Endothelial cell of umbilical vein (primary cell): Measurements from ENCODE around the gene SCGB2B2. TPM values are rescaled to one million over a fixed set of nuclear protein-coding genes. Genes with fewer than 3 reads are reported as not detected.

Source experiments
- BruUV-seq: library from RNA; stranded (reverse); fragments of 400-500 nt; replicated peaks from 2 replicates; lab custom pipeline; 2021; lab: Mats Ljungman, UMichigan
- CTCF ChIA-PET: fragments of 300-600, 350-600 bp; sonication (Branson Sonifier 250); formaldehyde crosslinking; loops from one replicate; lab custom pipeline; 2021; ENCODE audit warnings: antibody characterized with exemption, inconsistent platforms; lab: Charles Lee
- POLR2A ChIA-PET: fragments of 300-600, 350-600 bp; sonication (Branson Sonifier 250); formaldehyde crosslinking; loops from one replicate; lab custom pipeline; 2021; ENCODE audit warnings: antibody characterized with exemption, inconsistent platforms; lab: Charles Lee
- DNase-seq: peaks from one replicate; pipeline ENCODE4 v3.0.0-alpha.2; 2011; ENCODE audit warnings: low read depth, low spot score
- FAIRE-seq: peaks from 2 replicates; lab custom pipeline; 2011; peaks lifted over from hg19 to GRCh38; lab: Jason Lieb, UNC
- H2AFZ ChIP-seq: 2 replicates; pipeline ENCODE4 v1.6.0; 2012; ENCODE audit warnings: low read depth, low read length, control low read depth, inconsistent platforms
- H3K27ac ChIP-seq: 2 replicates; pipeline ENCODE4 v1.5.1; 2011; ENCODE audit warnings: low read depth, mild to moderate bottlenecking, control low read depth, low read length, moderate library complexity; ENCODE audit not compliant: insufficient read depth
- H3K27me3 ChIP-seq, 2 experiments: 2 replicates each; pipeline versions ENCODE4 v1.6.0 to v1.6.1; 2011; ENCODE audit warnings: low read length in 2 of 2, mixed read lengths in 1 of 2; ENCODE audit not compliant: control insufficient read depth in 2 of 2, insufficient read depth in 2 of 2
- H3K36me3 ChIP-seq, 2 experiments: 2 replicates in 1 of 2; 3 replicates in 1 of 2; pipeline ENCODE4 v1.5.1; 2011; ENCODE audit warnings: low read length in 2 of 2, mild to moderate bottlenecking in 1 of 2, moderate library complexity in 1 of 2; ENCODE audit not compliant: control insufficient read depth in 2 of 2, insufficient read depth in 2 of 2; ENCODE audit errors: extremely low read depth in 1 of 2
- H3K4me1 ChIP-seq: 3 replicates; pipeline ENCODE4 v1.5.1; 2011; ENCODE audit warnings: mild to moderate bottlenecking, low read length; ENCODE audit not compliant: control insufficient read depth, insufficient read depth; ENCODE audit errors: extremely low read depth
- H3K4me2 ChIP-seq: 2 replicates; pipeline ENCODE4 v1.6.1; 2011; ENCODE audit warnings: low read length, control low read depth, mixed read lengths; ENCODE audit not compliant: insufficient read depth
- H3K4me3 ChIP-seq, 3 experiments: fragments of 200-600 bp in 1 of 3; sonication (generic), shearing (Covaris generic) in 1 of 3; replicated peaks in 1 of 3; 2 replicates each; pipeline ENCODE4 v1.5.1; 2011 to 2016; ENCODE audit warnings: control low read depth in 3 of 3, low read length in 3 of 3, mild to moderate bottlenecking in 2 of 3, inconsistent platforms in 1 of 3, low read depth in 1 of 3, moderate library complexity in 1 of 3; ENCODE audit not compliant: insufficient read depth in 1 of 3
- H3K79me2 ChIP-seq: 2 replicates; pipeline ENCODE4 v1.6.0; 2012; ENCODE audit warnings: low read length, inconsistent platforms; ENCODE audit not compliant: control insufficient read depth, insufficient read depth
- H3K9ac ChIP-seq: replicated peaks from 2 replicates; pipeline ENCODE3; 2011; ENCODE audit warnings: low read length, control low read depth; ENCODE audit not compliant: insufficient read depth; ENCODE audit errors: extremely low read depth
- H3K9me1 ChIP-seq: replicated peaks from 3 replicates; pipeline ENCODE4 v1.6.0; 2011; ENCODE audit warnings: mild to moderate bottlenecking, low read length; ENCODE audit not compliant: control insufficient read depth, insufficient read depth; ENCODE audit errors: extremely low read depth
- H3K9me3 ChIP-seq: replicated peaks from 2 replicates; pipeline ENCODE4 v1.5.1; 2012; ENCODE audit warnings: low read length, inconsistent platforms; ENCODE audit not compliant: control insufficient read depth, insufficient read depth
- H4K20me1 ChIP-seq: replicated peaks from 2 replicates; pipeline ENCODE3; 2011; ENCODE audit warnings: mild to moderate bottlenecking, low read length; ENCODE audit not compliant: control insufficient read depth, insufficient read depth; ENCODE audit errors: extremely low read depth
- CTCF ChIP-seq, 2 donors: IDR thresholded peaks; 1 replicate in 1 of 2; 2 replicates in 1 of 2; pipeline ENCODE4 v1.5.1; 2011; ENCODE audit warnings: low read length in 2 of 2, mild to moderate bottlenecking in 2 of 2, moderate library complexity in 2 of 2, control low read depth in 1 of 2, inconsistent platforms in 1 of 2, low read depth in 1 of 2; ENCODE audit not compliant: insufficient read depth in 1 of 2; ENCODE audit errors: extremely low read depth in 1 of 2
- EZH2 ChIP-seq: IDR thresholded peaks from 2 replicates; pipeline ENCODE4 v1.6.1; 2012; ENCODE audit warnings: borderline replicate concordance, low read depth, mild to moderate bottlenecking, moderate library complexity, low read length, inconsistent platforms; ENCODE audit not compliant: severe bottlenecking
- FOS ChIP-seq: IDR thresholded peaks from 2 replicates; pipeline ENCODE4 v1.6.1; 2011; ENCODE audit warnings: mild to moderate bottlenecking, low read length, moderate library complexity, borderline replicate concordance; ENCODE audit not compliant: insufficient read depth
- GATA2 ChIP-seq: IDR thresholded peaks from 2 replicates; pipeline ENCODE4 v1.7.0; 2011; ENCODE audit warnings: low read depth, mild to moderate bottlenecking, moderate library complexity, mixed read lengths, low read length; ENCODE audit not compliant: insufficient read length, insufficient read depth
- JUN ChIP-seq: IDR thresholded peaks from 2 replicates; pipeline ENCODE4 v1.6.1; 2011; ENCODE audit warnings: borderline replicate concordance, low read depth; ENCODE audit not compliant: insufficient read length, insufficient read depth
- MAX ChIP-seq: IDR thresholded peaks from 2 replicates; pipeline ENCODE4 v1.6.1; 2011; ENCODE audit not compliant: insufficient read depth, insufficient read length
- MYC ChIP-seq: IDR thresholded peaks from one replicate; pipeline ENCODE4 v1.6.1; 2011; ENCODE audit warnings: mild to moderate bottlenecking, low read depth, low read length
- POLR2A ChIP-seq: IDR thresholded peaks from 2 replicates; pipeline ENCODE4 v1.6.1; 2012; ENCODE audit warnings: low read depth, mild to moderate bottlenecking, control low read depth, low read length
- POLR2AphosphoS5 ChIP-seq: IDR thresholded peaks from 2 replicates; pipeline ENCODE4 v1.6.1; 2012; ENCODE audit warnings: low read depth, mild to moderate bottlenecking, control low read depth, low read length, moderate library complexity; ENCODE audit not compliant: insufficient read depth
- dilution Hi-C: fragments of 300-500 bp; cut with MboI; formaldehyde crosslinking; loops from one replicate; pipeline ENCODE4 v1.15.0; 2019; ENCODE audit warnings: low sequenced_read_pairs; ENCODE audit not compliant: extremely low pct_ligation_motif_present
- intact Hi-C: fragments of 100-400 bp; cut with micrococcal nuclease; formaldehyde crosslinking; loops from one replicate; pipeline ENCODE4 v1.10.0; 2022
- polyA plus RNA-seq, 4 experiments: library from polyadenylated mRNA; depleted of rRNA in 3 of 4; stranded (reverse) in 3 of 4; unstranded in 1 of 4; fragments of >200 nt; gene quantifications; 2 replicates each; pipeline versions ENCODE4 v1.2.1 to v1.2.3, GENCODE V29; 2011 to 2012; ENCODE audit warnings: missing spikeins in 1 of 4
- small RNA-seq: library from RNA; depleted of rRNA; stranded (forward); fragments of <200 nt; gene quantifications from one replicate; pipeline ENCODE3, GENCODE V24; 2012; ENCODE audit warnings: low replicate concordance, low read depth; ENCODE audit not compliant: insufficient read depth, insufficient read length
- total RNA-seq: library from RNA; stranded (reverse); gene quantifications from 2 replicates; pipeline ENCODE4 v1.2.3, GENCODE V29; 2021

SCGB2B2 gene
- total and polyA plus RNA-seq, 2 donors (not counting 3 experiments of a cell fraction or from before 2014, with no cell fraction given), result 0.07 to 0.49 TPM

GRCh38 chr19:34633802-34634201 lies 43.2 kb downstream of the SCGB2B2 start:
- no peaks in the 10 kb centered on the region for H3K9me1 ChIP-seq
- no peaks in the 10 kb centered on the region for H3K36me3 ChIP-seq
- no peak overlapping the region for H3K9ac ChIP-seq
- no peak overlapping the region for H3K27ac ChIP-seq
- no peaks in the 10 kb centered on the region for H3K27me3 ChIP-seq
- H3K4me3 ChIP-seq, result no peak overlapping the region
- no peaks in the 10 kb centered on the region for H4K20me1 ChIP-seq
- H3K4me1 ChIP-seq, result no peaks in the 10 kb centered on the region
- H3K79me2 ChIP-seq, result no peaks in the 10 kb centered on the region
- H3K4me2 ChIP-seq, result no peak overlapping the region
- H2AFZ ChIP-seq, result no peak overlapping the region
- no peak for TF ChIP-seq POLR2AphosphoS5
- no peak for TF ChIP-seq FOS
- TF ChIP-seq CTCF (IDR thresholded peaks at IDR 0.05; ENCODE audit: extremely low read depth in 1 of 2, insufficient read depth in 1 of 2, low read depth in 1 of 2, low read length in 2 of 2), result no peak
- no peak for TF ChIP-seq EZH2
- TF ChIP-seq MAX, result no peak
- no peak for TF ChIP-seq JUN
- TF ChIP-seq MYC, result no peak
- no peak for TF ChIP-seq GATA2
- no peak for TF ChIP-seq POLR2A
- dilution Hi-C loops (no loop called here), intact Hi-C loops (no loop called here)
- H3K9me3 ChIP-seq, result peaks cover 7% of the 10 kb centered on the region
- POLR2A ChIA-PET, result no interaction called here
- no peak for DNase-seq
- BruUV-seq, result no TSS peak
- no peak for FAIRE-seq
- CTCF ChIA-PET, result no interaction called here

Small RNA genes within 50 kb of the gene (small RNA-seq; reads per million reads assigned to genes)
- gene RF00611, result not detected

Other genes with a start within 250 kb of the SCGB2B2 start
- gene UBA2, start 248.8 kb downstream of the SCGB2B2 start, total RNA-seq, result 89.2 and 91.9 TPM in 2 replicates
- 52.0 and 55.0 TPM in 2 replicates for gene UBA2, start 248.8 kb downstream of the SCGB2B2 start, polyA plus RNA-seq
- gene WTIP, start 195.4 kb downstream of the SCGB2B2 start, total RNA-seq, result 25.7 and 26.9 TPM in 2 replicates
- gene WTIP, start 195.4 kb downstream of the SCGB2B2 start, polyA plus RNA-seq, result 18.0 and 22.4 TPM in 2 replicates
- 13.2 and 15.6 TPM in 2 replicates for gene ZNF302, start 519 bp upstream of the SCGB2B2 start, total RNA-seq
- 7.2 and 8.1 TPM in 2 replicates for gene ZNF302, start 519 bp upstream of the SCGB2B2 start, polyA plus RNA-seq
- gene ZNF181, start 57.1 kb upstream of the SCGB2B2 start, total RNA-seq, result 5.0 and 5.1 TPM in 2 replicates
- gene ZNF181, start 57.1 kb upstream of the SCGB2B2 start, polyA plus RNA-seq, result 4.1 and 4.7 TPM in 2 replicates
- 4.5 and 5.0 TPM in 2 replicates for gene ZNF599, start 96.1 kb upstream of the SCGB2B2 start, total RNA-seq
- gene ZNF599, start 96.1 kb upstream of the SCGB2B2 start, polyA plus RNA-seq, result 7.3 and 7.7 TPM in 2 replicates
- gene ZNF30, start 249.7 kb upstream of the SCGB2B2 start, total RNA-seq, result 3.6 and 4.7 TPM in 2 replicates
- 1.2 and 1.3 TPM in 2 replicates for gene ZNF30, start 249.7 kb upstream of the SCGB2B2 start, polyA plus RNA-seq